Esophagus mucosa (tissue), 1 donor: ENCODE results near the gene TPPP. TPM values are rescaled to one million over a fixed set of nuclear protein-coding genes. Genes with fewer than 3 reads are reported as not detected.

Source experiments
- total RNA-seq: library from RNA; stranded (reverse); gene quantifications from one replicate; pipeline ENCODE4 v1.2.4, GENCODE V29; 2023
- donor health status: DM: yes; HTN: yes; CAD: no.

TPPP gene
- total RNA-seq, 1 donor from 2014 or later, result 3.3 TPM

Other genes with a start within 250 kb of the TPPP start
- 1.6 TPM for gene SLC9A3, start 168.9 kb downstream of the TPPP start, total RNA-seq
- gene CEP72, start 81.0 kb downstream of the TPPP start, total RNA-seq, result 8.2 TPM
- gene ZDHHC11B, start 91.4 kb upstream of the TPPP start, total RNA-seq, result 7.0 TPM
- 11.2 TPM for gene ZDHHC11, start 157.6 kb upstream of the TPPP start, total RNA-seq
- gene BRD9, start 199.4 kb upstream of the TPPP start, total RNA-seq, result 21.2 TPM
- 12.5 TPM for gene TRIP13, start 199.5 kb upstream of the TPPP start, total RNA-seq